ENCODE measurements around the gene GPC5. TPM values are rescaled to one million over a fixed set of nuclear protein-coding genes. Genes with fewer than 3 reads are reported as not detected.

The GPC5 gene
- total and polyA plus RNA-seq, 9 of the 15 experiments (the other 6 are each of a cell fraction or from before 2014, with no cell fraction given): 0.18 to 0.27 TPM; not detected in 7

DNA sequence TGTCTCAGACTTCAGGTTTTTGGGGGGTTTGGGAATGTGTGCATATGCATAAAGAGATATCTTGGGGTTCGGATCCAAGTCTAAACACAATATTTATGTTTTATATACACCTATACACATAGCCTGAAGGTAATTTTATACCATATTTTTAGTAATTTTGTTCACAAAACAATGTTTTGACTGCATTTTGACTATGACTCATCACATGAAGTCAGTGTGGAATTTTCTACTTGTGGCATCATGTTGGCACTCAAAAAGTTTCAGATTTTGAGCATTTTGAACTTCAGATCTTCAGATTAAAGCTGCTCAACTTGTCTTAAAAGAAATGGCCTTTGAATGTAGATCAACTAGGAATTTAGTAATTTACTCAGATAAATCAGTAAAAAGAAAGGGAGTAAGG is 1115.3 kb downstream of the GPC5 start:
- ATAC-seq: no peak
- CTCF ChIA-PET (ENCODE audit: low intra/inter-chr PET ratio): no interaction called here
- in situ Hi-C loops (cut with MboI): no loop called here

DNA sequence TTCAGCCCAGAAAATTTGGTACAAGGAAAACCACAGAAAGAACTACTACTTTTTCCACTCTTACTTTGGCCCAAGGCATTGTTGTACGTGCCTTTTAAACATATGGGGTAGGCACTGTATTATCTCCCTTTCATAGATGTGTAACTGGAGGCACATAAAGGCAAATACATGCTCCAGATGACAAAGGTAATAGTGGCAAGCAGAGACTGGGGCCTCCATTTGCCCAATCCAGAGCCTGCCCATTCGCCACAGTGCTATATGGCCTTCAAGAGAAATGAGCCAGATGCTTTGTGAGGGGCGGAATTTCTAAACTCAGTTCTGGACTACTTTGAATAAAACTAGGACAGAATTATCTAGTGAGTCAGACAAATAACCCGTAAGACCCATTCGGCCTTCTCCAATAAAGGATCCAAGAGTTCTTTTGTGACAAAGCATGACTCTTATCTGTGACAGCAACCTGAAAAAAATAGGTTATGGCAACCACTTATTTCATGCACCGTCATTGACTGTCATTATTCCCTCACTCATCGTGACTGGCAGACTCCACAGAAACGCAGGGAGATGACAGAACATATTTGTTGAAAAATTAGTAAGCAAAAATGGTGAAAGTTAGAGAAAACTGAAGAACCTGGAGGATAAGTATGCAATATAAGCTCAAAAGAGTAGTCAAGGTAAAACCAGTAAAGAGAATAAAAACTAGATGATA is 1116.2 kb downstream of the GPC5 start:
- Histone ChIP-seq H3K36me3 (ENCODE audit: control insufficient read depth, insufficient read depth, low read length) (no peaks in the 10 kb centered on the region), H3K79me2 (ENCODE audit: control insufficient read depth, insufficient read depth, low read length) (no peaks in the 10 kb centered on the region), H3K9me1 (ENCODE audit: control insufficient read depth, insufficient read depth, low read length) (no peaks in the 10 kb centered on the region), H3K4me1 (replicated peaks in 1 of 2; ENCODE audit: control insufficient read depth in 2 of 2, insufficient read depth in 2 of 2, low read length in 2 of 2) (no peaks in the 10 kb centered on the region), H3K27ac (ENCODE audit: extremely low read depth, low read depth, low read length) (no peak overlapping the region), H3K9ac (ENCODE audit: insufficient read depth in 1 of 2, low read depth in 2 of 2, low read length in 2 of 2) (no peak overlapping the region), H2AFZ (ENCODE audit: low read depth, low read length) (no peak overlapping the region), H4K20me1 (replicated peaks; ENCODE audit: control insufficient read depth, insufficient read depth, low read length) (no peaks in the 10 kb centered on the region), H3K4me3 (no peak overlapping the region), H3K27me3 (ENCODE audit: control insufficient read depth in 2 of 2, insufficient read depth in 2 of 2, low read length in 2 of 2) (no peaks in the 10 kb centered on the region), H3K4me2 (ENCODE audit: insufficient read depth, low read length) (no peak overlapping the region), H3K9me3 (replicated peaks; ENCODE audit: control insufficient read depth, insufficient read depth, low read depth, low read length) (peaks cover 3% of the 10 kb centered on the region; the same call in 1 of the 2 replicates)
- in situ Hi-C loops (cut with MboI) (no loop called here), intact Hi-C loops (cut with micrococcal nuclease) (no loop called here)
- WGBS (ENCODE audit: insufficient coverage, low coverage, missing lambda C conversion rate): under 1% methylated on average over 8 of the region's 8 CpGs
- FAIRE-seq: no peak
- ChIA-PET CTCF (ENCODE audit: low intra/inter-chr PET ratio) (no interaction called here), POLR2A (interaction anchor here (0.6 kb wide), 2 partner anchors 39 to 1995 kb away, joined by 3 read pairs; no protein-coding TSS in a partner anchor)
- DNase-seq (ENCODE audit: extremely low read depth in 1 of 4, low spot score in 3 of 4): no peak
- no TSS peak for BruUV-seq (replicated peaks)
- ATAC-seq: no peak
- TF ChIP-seq BDP1 (IDR thresholded peaks at IDR 0.05; ENCODE audit: insufficient read depth, insufficient read length): no peak
- no peak for TF ChIP-seq ZFP36 (IDR thresholded peaks at IDR 0.05; ENCODE audit: low read depth, low read length, partially characterized antibody)
- no peak for TF ChIP-seq SREBF2 (CRISPR knock-in tag; IDR thresholded peaks at IDR 0.05)
- no peak for TF ChIP-seq ZBTB17 (CRISPR knock-in tag; IDR thresholded peaks at IDR 0.05)
- no peak for TF ChIP-seq TCF7 (IDR thresholded peaks at IDR 0.05; ENCODE audit: borderline replicate concordance)
- no peak for TF ChIP-seq TARDBP (IDR thresholded peaks at IDR 0.05)
- no peak for TF ChIP-seq TAL1 (IDR thresholded peaks at IDR 0.05)
- no peak for TF ChIP-seq FUS (optimal IDR thresholded peaks at IDR 0.05; ENCODE audit: low read depth, low read length)
- TF ChIP-seq, protein P1, sequence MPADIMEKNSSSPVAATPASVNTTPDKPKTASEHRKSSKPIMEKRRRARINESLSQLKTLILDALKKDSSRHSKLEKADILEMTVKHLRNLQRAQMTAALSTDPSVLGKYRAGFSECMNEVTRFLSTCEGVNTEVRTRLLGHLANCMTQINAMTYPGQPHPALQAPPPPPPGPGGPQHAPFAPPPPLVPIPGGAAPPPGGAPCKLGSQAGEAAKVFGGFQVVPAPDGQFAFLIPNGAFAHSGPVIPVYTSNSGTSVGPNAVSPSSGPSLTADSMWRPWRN (IDR thresholded peaks at IDR 0.05; ENCODE audit: low read depth): no peak
- TF ChIP-seq ZNF134 (CRISPR knock-in tag; conservative IDR thresholded peaks at IDR 0.05): no peak
- TF ChIP-seq CTBP1 (IDR thresholded peaks at IDR 0.05; ENCODE audit: borderline replicate concordance): no peak
- no peak for TF ChIP-seq HNRNPL (IDR thresholded peaks at IDR 0.05; ENCODE audit: low read depth, low read length)
- TF ChIP-seq GATAD2A (IDR thresholded peaks at IDR 0.05): no peak
- no peak for TF ChIP-seq ZNF146 (CRISPR knock-in tag; IDR thresholded peaks at IDR 0.05; ENCODE audit: unreplicated experiment)

More for the DNA sequence above, 1115.3 kb downstream of the GPC5 start:
- Histone ChIP-seq H3K4me2 (ENCODE audit: insufficient read depth, low read length) (no peak overlapping the region), H2AFZ (ENCODE audit: low read depth, low read length) (no peak overlapping the region), H3K9me1 (ENCODE audit: control insufficient read depth, insufficient read depth, low read length) (no peaks in the 10 kb centered on the region), H3K9me3 (replicated peaks; ENCODE audit: control insufficient read depth, insufficient read depth, low read depth, low read length) (peaks cover 3% of the 10 kb centered on the region; the same call in 1 of the 2 replicates), H3K4me3 (no peak overlapping the region), H3K79me2 (ENCODE audit: control insufficient read depth, insufficient read depth, low read length) (no peaks in the 10 kb centered on the region), H3K9ac (ENCODE audit: insufficient read depth in 1 of 2, low read depth in 2 of 2, low read length in 2 of 2) (no peak overlapping the region), H3K27ac (ENCODE audit: extremely low read depth, low read depth, low read length) (no peak overlapping the region), H3K27me3 (ENCODE audit: control insufficient read depth in 2 of 2, insufficient read depth in 2 of 2, low read length in 2 of 2) (no peaks in the 10 kb centered on the region), H4K20me1 (replicated peaks; ENCODE audit: control insufficient read depth, insufficient read depth, low read length) (no peaks in the 10 kb centered on the region), H3K4me1 (replicated peaks in 1 of 2; ENCODE audit: control insufficient read depth in 2 of 2, insufficient read depth in 2 of 2, low read length in 2 of 2) (no peaks in the 10 kb centered on the region), H3K36me3 (ENCODE audit: control insufficient read depth, insufficient read depth, low read length) (no peaks in the 10 kb centered on the region)
- FAIRE-seq (no peak), DNase-seq (ENCODE audit: extremely low read depth in 1 of 4, low spot score in 3 of 4) (no peak)
- no TSS peak for BruUV-seq (replicated peaks)
- intact Hi-C loops (cut with micrococcal nuclease): no loop called here
- TF ChIP-seq, protein P2, sequence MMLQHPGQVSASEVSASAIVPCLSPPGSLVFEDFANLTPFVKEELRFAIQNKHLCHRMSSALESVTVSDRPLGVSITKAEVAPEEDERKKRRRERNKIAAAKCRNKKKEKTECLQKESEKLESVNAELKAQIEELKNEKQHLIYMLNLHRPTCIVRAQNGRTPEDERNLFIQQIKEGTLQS (IDR thresholded peaks at IDR 0.05): peak; percentile 18; the same call in 1 of the 2 replicates
- TF ChIP-seq, protein P2 (CRISPR knock-in tag; conservative IDR thresholded peaks at IDR 0.05): no peak
- no peak for TF ChIP-seq ZNF311 (CRISPR knock-in tag; IDR thresholded peaks at IDR 0.05)
- peak; percentile 71 for TF ChIP-seq JUNB (CRISPR knock-in tag; conservative IDR thresholded peaks at IDR 0.05)
- POLR2A ChIA-PET: interaction anchor here (0.6 kb wide), 1 partner anchor 1994 kb away, joined by 3 read pairs; no protein-coding TSS in a partner anchor
- 2% methylated on average over 1 of the region's 1 CpG for WGBS (ENCODE audit: insufficient coverage, low coverage, missing lambda C conversion rate)
